Neuron (in vitro differentiated cells): Measurements from ENCODE around the gene MBP.
"Not testable (repeated sequence)": the region's sequence is repeated elsewhere in the genome, so short reads cannot be mapped to it uniquely, and the experiment has no call there.

Source experiments
- H2AFZ ChIP-seq: one replicate; pipeline ENCODE4 v1.6.1; 2013; ENCODE audit warnings: low read depth, mild to moderate bottlenecking, inconsistent platforms, low read length, moderate library complexity
- H3K27me3 ChIP-seq: one replicate; pipeline ENCODE4 v1.6.1; 2013; ENCODE audit warnings: low read length; ENCODE audit not compliant: insufficient read depth
- H3K36me3 ChIP-seq: one replicate; pipeline ENCODE4 v1.6.1; 2013; ENCODE audit warnings: low read length; ENCODE audit not compliant: insufficient read depth
- H3K4me1 ChIP-seq: one replicate; pipeline ENCODE4 v1.6.1; 2013; ENCODE audit warnings: low read length; ENCODE audit not compliant: insufficient read depth
- H3K4me3 ChIP-seq: 2 replicates; pipeline ENCODE4 v1.5.1; 2013; ENCODE audit warnings: mild to moderate bottlenecking, low read length, moderate library complexity
- H3K9me3 ChIP-seq: one replicate; pipeline ENCODE4 v1.6.1; 2013; ENCODE audit warnings: low read length

The MBP gene

DNA sequence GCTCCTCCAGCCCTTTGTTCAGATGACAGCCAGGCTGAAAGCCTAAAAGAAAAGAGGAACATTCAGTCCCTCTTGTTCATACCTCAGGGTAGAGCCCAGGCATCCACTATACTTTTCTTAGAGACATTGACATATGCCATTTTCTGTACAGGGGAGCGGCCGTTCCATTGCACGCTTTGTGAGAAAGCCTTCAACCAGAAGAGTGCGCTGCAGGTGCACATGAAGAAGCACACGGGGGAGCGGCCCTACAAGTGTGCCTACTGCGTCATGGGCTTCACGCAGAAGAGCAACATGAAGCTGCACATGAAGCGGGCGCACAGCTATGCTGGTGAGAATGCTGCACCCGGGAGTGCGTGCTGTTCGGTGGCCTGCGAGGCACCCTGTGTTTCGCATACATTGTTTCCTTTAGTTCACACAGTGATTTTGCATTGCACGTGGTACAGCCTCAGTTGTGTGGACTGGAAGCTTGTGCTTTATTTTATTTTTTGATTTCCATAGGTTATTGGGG is 172.0 kb downstream of the MBP start:
- H2AFZ ChIP-seq, result no peak overlapping the region
- no peaks in the 10 kb centered on the region for H3K27me3 ChIP-seq
- no peaks in the 10 kb centered on the region for H3K4me1 ChIP-seq
- no peak overlapping the region for H3K4me3 ChIP-seq
- H3K9me3 ChIP-seq, result peaks cover 8% of the 10 kb centered on the region
- peaks cover 39% of the 10 kb centered on the region for H3K36me3 ChIP-seq

GRCh38 chr18:76959605-76960004 is 173.0 kb downstream of the MBP start:
- Histone ChIP-seq H3K4me3 (no peak overlapping the region), H3K36me3 (peaks cover 39% of the 10 kb centered on the region), H3K9me3 (peaks cover 5% of the 10 kb centered on the region), H2AFZ (no peak overlapping the region), H3K4me1 (no peaks in the 10 kb centered on the region), H3K27me3 (no peaks in the 10 kb centered on the region)

DNA sequence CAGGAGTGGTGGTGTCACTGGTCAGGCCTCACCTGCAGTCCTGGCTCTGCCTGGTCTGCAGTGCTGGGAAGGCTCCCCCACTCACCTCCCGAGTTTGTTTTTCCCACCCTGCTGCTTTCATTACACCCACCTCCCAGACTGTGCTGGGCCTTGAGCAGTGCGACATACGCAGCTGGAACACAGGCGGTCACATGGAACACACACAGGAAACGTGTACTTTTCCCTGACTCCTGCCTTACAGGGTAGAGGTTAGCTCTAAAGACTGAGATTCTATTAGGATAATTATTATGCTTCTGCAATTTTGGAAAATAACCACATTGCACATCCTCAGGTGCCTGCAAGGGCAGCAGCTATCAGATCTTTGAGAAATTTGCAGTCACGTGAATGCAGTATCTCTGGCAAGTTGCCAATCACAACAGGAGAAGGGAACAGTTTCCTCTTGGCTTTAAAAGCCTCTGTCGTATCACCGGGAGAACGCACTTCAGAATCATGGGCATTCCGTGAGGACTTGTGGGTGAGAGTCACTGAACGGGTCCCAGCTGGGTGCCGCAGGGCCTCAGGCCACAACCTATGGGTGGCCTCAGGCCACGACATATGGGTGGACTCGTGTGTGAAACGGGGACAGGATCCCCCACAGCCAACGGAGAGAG is 173.8 kb downstream of the MBP start:
- H3K27me3 ChIP-seq, result no peaks in the 10 kb centered on the region

GRCh38 chr18:76957384-76958355 is 174.9 kb downstream of the MBP start:
- Histone ChIP-seq H2AFZ (no peak overlapping the region), H3K4me1 (peaks cover 8% of the 10 kb centered on the region), H3K4me3 (no peak overlapping the region), H3K27me3 (no peaks in the 10 kb centered on the region), H3K9me3 (peaks cover 4% of the 10 kb centered on the region), H3K36me3 (peaks cover 39% of the 10 kb centered on the region)

More for the DNA sequence above, 173.8 kb downstream of the MBP start:
- Histone ChIP-seq H3K9me3 (peaks cover 5% of the 10 kb centered on the region), H3K4me3 (no peak overlapping the region), H3K4me1 (no peaks in the 10 kb centered on the region), H2AFZ (no peak overlapping the region), H3K36me3 (peaks cover 39% of the 10 kb centered on the region)

DNA sequence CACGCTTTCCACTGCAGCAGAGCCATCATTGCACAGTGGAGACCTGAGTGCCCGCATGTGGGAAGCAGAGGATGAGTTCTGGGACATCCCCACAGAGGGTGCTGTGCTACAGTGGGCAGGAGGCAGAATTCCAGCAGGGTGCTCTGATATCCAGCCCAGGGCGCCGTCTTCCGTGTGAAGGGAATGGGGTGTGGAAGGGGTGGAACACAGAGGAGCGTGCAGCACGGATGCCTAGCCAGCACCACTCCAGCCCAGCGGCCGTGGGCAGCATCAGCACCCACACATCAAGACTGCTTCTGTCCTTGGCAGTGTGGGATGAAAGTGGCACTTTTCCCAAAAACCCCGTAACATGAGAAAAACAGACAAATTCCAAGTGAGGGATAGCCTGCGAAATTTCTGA is 175.9 kb downstream of the MBP start:
- no peaks in the 10 kb centered on the region for H3K27me3 ChIP-seq
- H3K36me3 ChIP-seq, result peaks cover 39% of the 10 kb centered on the region
- no peak overlapping the region for H3K4me3 ChIP-seq
- H3K9me3 ChIP-seq, result peaks cover 2% of the 10 kb centered on the region
- no peak overlapping the region for H2AFZ ChIP-seq
- peaks cover 9% of the 10 kb centered on the region for H3K4me1 ChIP-seq

- peaks cover 35% of the 10 kb centered on the region for H3K36me3 ChIP-seq
- H3K4me3 ChIP-seq, result no peak overlapping the region
- H3K9me3 ChIP-seq, result peaks cover 4% of the 10 kb centered on the region
- no peak overlapping the region for H2AFZ ChIP-seq
- H3K4me1 ChIP-seq, result peaks cover 9% of the 10 kb centered on the region
- no peaks in the 10 kb centered on the region for H3K27me3 ChIP-seq
These were observed 176.9 kb downstream of the MBP start for GRCh38 chr18:76955524-76956170.

- no peaks in the 10 kb centered on the region for H3K27me3 ChIP-seq
These were observed 178.9 kb downstream of the MBP start for GRCh38 chr18:76953583-76954233.

DNA sequence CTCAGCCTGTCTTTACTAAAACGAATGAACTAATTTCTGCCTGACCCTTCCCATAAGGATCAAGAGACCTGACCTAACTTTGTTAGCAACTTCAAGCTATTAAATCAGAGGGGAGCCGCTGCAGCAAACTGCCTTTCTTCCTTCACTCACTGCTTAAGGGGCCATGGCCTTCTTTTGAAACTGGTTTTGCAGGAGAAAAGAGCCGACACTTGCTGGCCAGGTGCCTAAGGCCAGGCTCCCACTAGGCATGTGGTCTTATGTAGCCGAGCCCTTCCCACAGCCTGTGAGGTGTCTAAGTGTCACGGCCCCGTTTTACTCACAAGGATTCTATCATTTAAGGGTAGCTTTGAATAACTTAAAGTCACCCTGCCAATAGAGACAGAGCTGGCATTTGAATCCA is 179.4 kb downstream of the MBP start:
- H3K27me3 ChIP-seq, result no peaks in the 10 kb centered on the region
- no peak overlapping the region for H3K4me3 ChIP-seq
- H3K4me1 ChIP-seq, result peaks cover 9% of the 10 kb centered on the region
- peaks cover 37% of the 10 kb centered on the region for H3K36me3 ChIP-seq
- H2AFZ ChIP-seq, result no peak overlapping the region
- H3K9me3 ChIP-seq, result peaks cover 3% of the 10 kb centered on the region

More at GRCh38 chr18:76953583-76954233, 178.9 kb downstream of the MBP start:
- Histone ChIP-seq H3K4me1 (peaks cover 9% of the 10 kb centered on the region), H3K9me3 (peaks cover 3% of the 10 kb centered on the region), H2AFZ (no peak overlapping the region), H3K36me3 (peaks cover 32% of the 10 kb centered on the region), H3K4me3 (no peak overlapping the region)

- Histone ChIP-seq H3K9me3 (peaks cover 3% of the 10 kb centered on the region), H3K27me3 (no peaks in the 10 kb centered on the region), H3K4me3 (no peak overlapping the region), H2AFZ (no peak overlapping the region), H3K4me1 (peaks cover 9% of the 10 kb centered on the region), H3K36me3 (peaks cover 37% of the 10 kb centered on the region)
These were observed 179.8 kb downstream of the MBP start for GRCh38 chr18:76952747-76953146.

DNA sequence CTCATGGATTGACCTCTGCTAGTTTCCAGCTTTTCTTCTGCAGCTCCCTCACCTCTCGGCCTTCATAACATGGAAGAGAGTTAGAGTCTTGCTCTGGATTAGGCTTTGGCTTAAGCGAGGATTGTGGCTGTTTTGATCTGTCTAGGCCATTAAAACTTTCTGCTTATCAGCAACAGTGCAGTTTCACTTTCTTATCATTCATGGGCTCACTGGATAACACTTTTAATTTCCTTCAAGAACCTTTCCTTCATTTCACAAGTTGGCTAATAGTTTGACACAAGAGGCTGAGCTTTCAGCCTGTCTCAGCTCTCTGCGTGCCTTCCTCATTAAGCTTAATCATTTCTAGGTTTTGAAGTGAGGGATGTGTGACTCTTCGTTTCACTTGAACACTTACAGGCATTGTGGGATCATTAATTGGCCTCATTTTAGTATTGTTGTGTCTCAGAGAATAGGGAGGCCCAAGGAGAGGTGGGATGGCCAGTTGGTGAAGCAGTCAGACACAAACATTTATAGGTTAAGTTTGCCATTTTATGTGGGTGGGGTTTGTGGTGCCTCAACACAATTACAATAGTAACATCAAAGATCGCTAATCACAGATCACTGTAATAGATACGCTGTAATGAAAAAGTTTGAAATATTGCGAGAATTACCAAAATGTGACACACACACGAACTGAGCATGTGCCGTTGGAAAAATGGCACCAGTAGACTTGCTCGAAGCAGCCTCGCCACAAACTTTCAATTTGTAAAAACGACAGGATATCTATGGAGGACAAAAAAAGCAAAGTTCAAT is 180.9 kb downstream of the MBP start:
- H3K9me3 ChIP-seq, result peaks cover 3% of the 10 kb centered on the region
- H3K4me1 ChIP-seq, result peaks cover 9% of the 10 kb centered on the region
- H2AFZ ChIP-seq, result no peak overlapping the region
- H3K36me3 ChIP-seq, result peaks cover 34% of the 10 kb centered on the region
- H3K4me3 ChIP-seq, result no peak overlapping the region
- H3K27me3 ChIP-seq, result no peaks in the 10 kb centered on the region

- Histone ChIP-seq H3K4me3 (no peak overlapping the region), H3K9me3 (peaks cover 3% of the 10 kb centered on the region), H3K36me3 (peaks cover 28% of the 10 kb centered on the region), H3K27me3 (no peaks in the 10 kb centered on the region), H3K4me1 (peaks cover 8% of the 10 kb centered on the region), H2AFZ (no peak overlapping the region)
These were observed 184.2 kb downstream of the MBP start for GRCh38 chr18:76948345-76948744.

GRCh38 chr18:76944346-76944745 is 188.2 kb downstream of the MBP start:
- not testable (repeated sequence) for H3K9me3 ChIP-seq, H3K4me3 ChIP-seq, H3K27me3 ChIP-seq, H2AFZ ChIP-seq, H3K4me1 ChIP-seq
- H3K36me3 ChIP-seq, result peaks cover 19% of the 10 kb centered on the region
